ENCODE results near the gene ATMIN. TPM values are rescaled to one million over a fixed set of nuclear protein-coding genes. Genes with fewer than 3 reads are reported as not detected.

ATMIN gene
- total and polyA plus RNA-seq, 10 of the 15 experiments (the other 5 are each of a cell fraction or from before 2014, with no cell fraction given): 5.2 to 28.9 (median 18.3) TPM

DNA sequence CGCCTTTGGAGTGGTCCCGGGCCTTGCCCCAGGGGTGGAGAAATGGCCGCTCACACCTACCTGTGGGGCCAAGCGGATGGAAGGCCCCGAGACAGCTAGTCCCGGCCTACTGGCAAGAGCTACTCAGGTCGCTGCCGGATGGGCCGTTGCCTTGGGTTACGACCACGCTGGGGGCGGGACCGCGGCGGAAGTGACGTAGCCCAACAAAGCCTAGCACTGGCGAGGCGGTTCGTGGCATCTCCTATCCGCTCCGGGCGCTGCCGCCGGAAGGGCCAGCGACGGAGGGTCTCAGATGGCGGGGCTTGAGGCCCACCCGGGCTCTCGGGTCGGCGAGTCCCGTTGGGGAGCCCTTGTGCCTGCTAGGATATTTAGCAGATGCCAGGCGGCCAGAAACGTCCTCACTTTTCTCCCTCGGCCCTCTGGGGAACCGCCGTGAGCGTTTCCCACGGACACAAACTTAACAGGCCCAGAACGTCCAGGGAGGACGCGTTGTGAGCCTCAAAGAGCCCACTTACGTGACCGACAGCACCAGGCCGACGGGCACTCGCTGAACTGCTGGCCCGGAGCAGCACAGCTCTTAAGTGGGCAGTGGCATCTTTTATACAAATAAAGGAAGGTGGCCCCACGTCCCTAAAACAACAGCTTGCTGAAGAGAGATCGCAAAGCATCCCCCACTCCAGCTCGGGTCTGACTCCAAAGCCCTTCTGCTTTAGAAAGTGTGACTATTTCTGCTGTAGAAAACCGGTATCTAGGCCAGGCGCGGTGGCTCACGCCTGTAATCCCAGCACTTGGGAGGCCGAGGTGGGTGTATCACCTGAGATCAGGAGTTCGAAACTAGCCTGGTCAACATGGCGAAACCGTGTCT is 41.7 kb downstream of the ATMIN start, which contains the start of gene C16orf46 (continued):
- TF ChIP-seq RB1 (IDR thresholded peaks at IDR 0.05; ENCODE audit: borderline replicate concordance): 0 out of 2 replicates have a peak, but pooled peaks have one; percentile 61
- TF ChIP-seq, protein P1, sequence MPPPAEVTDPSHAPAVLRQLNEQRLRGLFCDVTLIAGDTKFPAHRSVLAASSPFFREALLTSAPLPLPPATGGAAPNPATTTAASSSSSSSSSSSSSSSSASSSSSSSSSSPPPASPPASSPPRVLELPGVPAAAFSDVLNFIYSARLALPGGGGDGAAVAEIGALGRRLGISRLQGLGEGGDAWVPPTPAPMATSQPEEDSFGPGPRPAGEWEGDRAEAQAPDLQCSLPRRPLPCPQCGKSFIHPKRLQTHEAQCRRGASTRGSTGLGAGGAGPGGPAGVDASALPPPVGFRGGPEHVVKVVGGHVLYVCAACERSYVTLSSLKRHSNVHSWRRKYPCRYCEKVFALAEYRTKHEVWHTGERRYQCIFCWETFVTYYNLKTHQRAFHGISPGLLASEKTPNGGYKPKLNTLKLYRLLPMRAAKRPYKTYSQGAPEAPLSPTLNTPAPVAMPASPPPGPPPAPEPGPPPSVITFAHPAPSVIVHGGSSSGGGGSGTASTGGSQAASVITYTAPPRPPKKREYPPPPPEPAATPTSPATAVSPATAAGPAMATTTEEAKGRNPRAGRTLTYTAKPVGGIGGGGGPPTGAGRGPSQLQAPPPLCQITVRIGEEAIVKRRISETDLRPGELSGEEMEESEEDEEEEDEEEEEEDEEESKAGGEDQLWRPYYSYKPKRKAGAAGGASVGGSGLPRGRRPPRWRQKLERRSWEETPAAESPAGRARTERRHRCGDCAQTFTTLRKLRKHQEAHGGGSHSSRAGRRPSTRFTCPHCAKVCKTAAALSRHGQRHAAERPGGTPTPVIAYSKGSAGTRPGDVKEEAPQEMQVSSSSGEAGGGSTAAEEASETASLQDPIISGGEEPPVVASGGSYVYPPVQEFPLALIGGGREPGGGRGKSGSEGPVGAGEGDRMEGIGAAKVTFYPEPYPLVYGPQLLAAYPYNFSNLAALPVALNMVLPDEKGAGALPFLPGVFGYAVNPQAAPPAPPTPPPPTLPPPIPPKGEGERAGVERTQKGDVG (CRISPR knock-in tag; IDR thresholded peaks at IDR 0.05): no peak
- no peak for TF ChIP-seq NR2C2 (IDR thresholded peaks at IDR 0.05; ENCODE audit: borderline replicate concordance, control insufficient read depth, insufficient read length, low read depth)
- peak; percentile 69 for TF ChIP-seq IKZF1 (conservative IDR thresholded peaks at IDR 0.05)
- no peak for TF ChIP-seq RFX5 (IDR thresholded peaks at IDR 0.05; ENCODE audit: low read depth, low read length)
- TF ChIP-seq, protein P2, sequence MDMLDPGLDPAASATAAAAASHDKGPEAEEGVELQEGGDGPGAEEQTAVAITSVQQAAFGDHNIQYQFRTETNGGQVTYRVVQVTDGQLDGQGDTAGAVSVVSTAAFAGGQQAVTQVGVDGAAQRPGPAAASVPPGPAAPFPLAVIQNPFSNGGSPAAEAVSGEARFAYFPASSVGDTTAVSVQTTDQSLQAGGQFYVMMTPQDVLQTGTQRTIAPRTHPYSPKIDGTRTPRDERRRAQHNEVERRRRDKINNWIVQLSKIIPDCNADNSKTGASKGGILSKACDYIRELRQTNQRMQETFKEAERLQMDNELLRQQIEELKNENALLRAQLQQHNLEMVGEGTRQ (IDR thresholded peaks at IDR 0.05; ENCODE audit: borderline replicate concordance, low read depth, low read length): no peak
- peak; percentile 24 for TF ChIP-seq RELA (IDR thresholded peaks at IDR 0.05; ENCODE audit: borderline replicate concordance, partially characterized antibody)
- TF ChIP-seq CREM (IDR thresholded peaks at IDR 0.05; ENCODE audit: low read depth): peak; percentile 95
- TF ChIP-seq, protein P3, sequence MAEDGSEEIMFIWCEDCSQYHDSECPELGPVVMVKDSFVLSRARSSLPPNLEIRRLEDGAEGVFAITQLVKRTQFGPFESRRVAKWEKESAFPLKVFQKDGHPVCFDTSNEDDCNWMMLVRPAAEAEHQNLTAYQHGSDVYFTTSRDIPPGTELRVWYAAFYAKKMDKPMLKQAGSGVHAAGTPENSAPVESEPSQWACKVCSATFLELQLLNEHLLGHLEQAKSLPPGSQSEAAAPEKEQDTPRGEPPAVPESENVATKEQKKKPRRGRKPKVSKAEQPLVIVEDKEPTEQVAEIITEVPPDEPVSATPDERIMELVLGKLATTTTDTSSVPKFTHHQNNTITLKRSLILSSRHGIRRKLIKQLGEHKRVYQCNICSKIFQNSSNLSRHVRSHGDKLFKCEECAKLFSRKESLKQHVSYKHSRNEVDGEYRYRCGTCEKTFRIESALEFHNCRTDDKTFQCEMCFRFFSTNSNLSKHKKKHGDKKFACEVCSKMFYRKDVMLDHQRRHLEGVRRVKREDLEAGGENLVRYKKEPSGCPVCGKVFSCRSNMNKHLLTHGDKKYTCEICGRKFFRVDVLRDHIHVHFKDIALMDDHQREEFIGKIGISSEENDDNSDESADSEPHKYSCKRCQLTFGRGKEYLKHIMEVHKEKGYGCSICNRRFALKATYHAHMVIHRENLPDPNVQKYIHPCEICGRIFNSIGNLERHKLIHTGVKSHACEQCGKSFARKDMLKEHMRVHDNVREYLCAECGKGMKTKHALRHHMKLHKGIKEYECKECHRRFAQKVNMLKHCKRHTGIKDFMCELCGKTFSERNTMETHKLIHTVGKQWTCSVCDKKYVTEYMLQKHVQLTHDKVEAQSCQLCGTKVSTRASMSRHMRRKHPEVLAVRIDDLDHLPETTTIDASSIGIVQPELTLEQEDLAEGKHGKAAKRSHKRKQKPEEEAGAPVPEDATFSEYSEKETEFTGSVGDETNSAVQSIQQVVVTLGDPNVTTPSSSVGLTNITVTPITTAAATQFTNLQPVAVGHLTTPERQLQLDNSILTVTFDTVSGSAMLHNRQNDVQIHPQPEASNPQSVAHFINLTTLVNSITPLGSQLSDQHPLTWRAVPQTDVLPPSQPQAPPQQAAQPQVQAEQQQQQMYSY (CRISPR knock-in tag; IDR thresholded peaks at IDR 0.05): no peak
- no peak for TF ChIP-seq IRF4 (IDR thresholded peaks at IDR 0.05; ENCODE audit: low read depth, low read length)
- TF ChIP-seq MTA2 (IDR thresholded peaks at IDR 0.05; ENCODE audit: low read depth): 0 out of 2 replicates have a peak, but pooled peaks have one; percentile 25
- TF ChIP-seq HCFC1 (IDR thresholded peaks at IDR 0.05; ENCODE audit: low read length): peak; percentile 66; the same call in 1 of the 2 replicates
- TF ChIP-seq SIN3A (IDR thresholded peaks at IDR 0.05; ENCODE audit: low read depth, low read length): peak; percentile 94; the same call in 1 of the 2 replicates
- TF ChIP-seq YY1 (IDR thresholded peaks at IDR 0.05; ENCODE audit: low read depth, low read length): peak; percentile 85
- no peak for TF ChIP-seq HDAC2 (IDR thresholded peaks at IDR 0.05)
- no peak for TF ChIP-seq EED (IDR thresholded peaks at IDR 0.05; ENCODE audit: low read depth)
- TF ChIP-seq, protein P4, sequence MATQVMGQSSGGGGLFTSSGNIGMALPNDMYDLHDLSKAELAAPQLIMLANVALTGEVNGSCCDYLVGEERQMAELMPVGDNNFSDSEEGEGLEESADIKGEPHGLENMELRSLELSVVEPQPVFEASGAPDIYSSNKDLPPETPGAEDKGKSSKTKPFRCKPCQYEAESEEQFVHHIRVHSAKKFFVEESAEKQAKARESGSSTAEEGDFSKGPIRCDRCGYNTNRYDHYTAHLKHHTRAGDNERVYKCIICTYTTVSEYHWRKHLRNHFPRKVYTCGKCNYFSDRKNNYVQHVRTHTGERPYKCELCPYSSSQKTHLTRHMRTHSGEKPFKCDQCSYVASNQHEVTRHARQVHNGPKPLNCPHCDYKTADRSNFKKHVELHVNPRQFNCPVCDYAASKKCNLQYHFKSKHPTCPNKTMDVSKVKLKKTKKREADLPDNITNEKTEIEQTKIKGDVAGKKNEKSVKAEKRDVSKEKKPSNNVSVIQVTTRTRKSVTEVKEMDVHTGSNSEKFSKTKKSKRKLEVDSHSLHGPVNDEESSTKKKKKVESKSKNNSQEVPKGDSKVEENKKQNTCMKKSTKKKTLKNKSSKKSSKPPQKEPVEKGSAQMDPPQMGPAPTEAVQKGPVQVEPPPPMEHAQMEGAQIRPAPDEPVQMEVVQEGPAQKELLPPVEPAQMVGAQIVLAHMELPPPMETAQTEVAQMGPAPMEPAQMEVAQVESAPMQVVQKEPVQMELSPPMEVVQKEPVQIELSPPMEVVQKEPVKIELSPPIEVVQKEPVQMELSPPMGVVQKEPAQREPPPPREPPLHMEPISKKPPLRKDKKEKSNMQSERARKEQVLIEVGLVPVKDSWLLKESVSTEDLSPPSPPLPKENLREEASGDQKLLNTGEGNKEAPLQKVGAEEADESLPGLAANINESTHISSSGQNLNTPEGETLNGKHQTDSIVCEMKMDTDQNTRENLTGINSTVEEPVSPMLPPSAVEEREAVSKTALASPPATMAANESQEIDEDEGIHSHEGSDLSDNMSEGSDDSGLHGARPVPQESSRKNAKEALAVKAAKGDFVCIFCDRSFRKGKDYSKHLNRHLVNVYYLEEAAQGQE (IDR thresholded peaks at IDR 0.05; ENCODE audit: low read depth, low read length): no peak
- peak; percentile 56 for TF ChIP-seq MEF2B (IDR thresholded peaks at IDR 0.05; ENCODE audit: partially characterized antibody, poor library complexity, severe bottlenecking)
- no peak for TF ChIP-seq RAD51 (IDR thresholded peaks at IDR 0.05)
